ENCODE results near the gene TDP1.

GRCh38 chr14:89921346-89921745 is 34.4 kb upstream of the TDP1 start:
- TF ChIP-seq CTCF (IDR thresholded peaks at IDR 0.05) (no peak), POLR2A (IDR thresholded peaks at IDR 0.05) (no peak)
